ENCODE results near the gene FRY.
"Not testable (repeated sequence)": the region's sequence is repeated elsewhere in the genome, so short reads cannot be mapped to it uniquely, and the experiment has no call there.

FRY gene

GRCh38 chr13:32031025-32031814 is at the start of gene FRY:
TSS of gene FRY (plus strand) at chr13:32031774. CDS start at chr13:32031796, 22 bp downstream.
- DNase-seq = peak; percentile 83

- peak; percentile 73 for DNase-seq
Observed at GRCh38 chr13:31982124-31982523, 49.5 kb upstream of the FRY start.

DNA sequence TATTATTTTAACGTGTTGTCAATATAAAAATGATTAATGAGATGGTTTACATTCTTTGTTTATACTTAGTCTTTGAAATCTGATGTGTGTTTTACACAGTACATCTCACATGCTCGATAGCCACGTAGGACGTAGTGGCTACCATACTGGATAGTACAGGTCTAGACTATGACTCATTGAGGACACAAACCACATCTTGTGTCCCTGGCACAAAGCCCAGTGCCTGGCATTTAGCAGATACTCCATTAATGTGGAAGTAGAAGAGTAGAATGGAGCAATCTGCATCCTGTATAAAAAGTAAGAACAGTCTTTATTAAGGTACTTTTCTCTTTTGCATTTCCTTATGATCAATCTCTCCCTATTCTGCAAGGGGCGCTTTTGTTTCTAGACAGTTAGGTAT is 49.0 kb upstream of the FRY start:
- peak; percentile 93 for DNase-seq

DNA sequence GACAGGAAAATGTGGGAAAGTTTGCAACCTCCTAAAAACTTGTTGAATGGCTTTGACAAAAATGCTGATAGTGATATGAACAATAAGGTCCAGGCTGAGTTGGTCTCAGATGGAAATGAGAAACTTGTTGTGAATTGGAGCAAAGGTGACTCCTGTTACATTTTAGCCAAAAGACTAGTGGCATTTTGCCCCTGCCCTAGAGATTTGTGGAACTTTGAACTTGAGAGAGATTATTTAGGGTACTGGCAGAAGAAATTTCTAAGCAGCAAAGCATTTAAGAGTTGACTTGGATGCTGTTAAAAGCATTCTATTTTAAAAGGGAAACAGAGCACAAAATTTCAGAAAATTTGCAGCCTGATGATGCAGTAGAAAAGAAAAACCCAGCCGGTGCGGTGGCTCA is 47.9 kb upstream of the FRY start:
- DNase-seq = not testable (repeated sequence)

GRCh38 chr13:31984388-31984787 is 47.2 kb upstream of the FRY start:
- DNase-seq = not testable (repeated sequence)

- DNase-seq = peak; percentile 92
Observed at GRCh38 chr13:31986676-31987470, 44.7 kb upstream of the FRY start.

- peak; percentile 59 for DNase-seq
Observed at GRCh38 chr13:31987535-31988170, 43.9 kb upstream of the FRY start.

DNA sequence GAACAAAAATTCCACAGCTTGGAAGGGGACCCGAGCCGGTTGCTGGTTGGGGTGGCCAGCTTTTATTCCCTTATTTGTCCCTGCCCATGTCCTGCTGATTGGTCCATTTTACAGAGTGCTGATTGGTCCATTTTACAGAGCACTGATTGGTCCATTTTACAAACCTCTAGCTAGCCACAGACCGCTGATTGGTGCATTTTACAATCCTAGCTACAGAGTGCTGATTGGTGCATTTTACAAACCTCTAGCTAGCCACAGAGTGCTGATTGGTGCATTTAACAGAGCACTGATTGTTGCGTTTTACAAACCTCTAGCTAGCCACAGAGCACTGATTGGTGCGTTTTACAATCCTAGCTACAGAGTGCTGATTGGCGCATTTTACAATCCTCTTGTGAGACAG is 37.2 kb upstream of the FRY start:
- DNase-seq = not testable (repeated sequence)

DNA sequence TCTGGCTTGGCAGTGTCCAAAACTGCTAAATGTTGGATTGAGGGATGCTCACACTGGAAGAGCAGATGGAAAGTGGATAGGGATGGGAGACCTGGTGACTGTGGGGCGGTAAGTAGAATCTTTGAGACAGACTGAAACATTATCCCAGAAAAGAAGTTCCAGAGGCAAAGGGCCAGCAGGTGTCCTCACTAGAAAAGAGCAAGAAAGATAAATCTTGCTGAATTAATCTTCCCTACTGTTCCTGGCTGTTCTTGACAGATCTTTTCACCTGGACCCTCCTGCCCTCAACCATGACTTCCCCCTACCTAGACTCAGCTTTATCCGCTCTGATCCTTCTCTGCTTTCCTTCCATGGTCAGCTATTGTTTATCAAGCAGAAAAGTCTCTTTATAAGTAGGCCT is 35.0 kb upstream of the FRY start:
- DNase-seq = peak; percentile 67

- DNase-seq = no peak
Observed at GRCh38 chr13:31997641-31998040, 33.9 kb upstream of the FRY start.

- no peak for DNase-seq
Observed at GRCh38 chr13:31998131-31998530, 33.4 kb upstream of the FRY start.

DNA sequence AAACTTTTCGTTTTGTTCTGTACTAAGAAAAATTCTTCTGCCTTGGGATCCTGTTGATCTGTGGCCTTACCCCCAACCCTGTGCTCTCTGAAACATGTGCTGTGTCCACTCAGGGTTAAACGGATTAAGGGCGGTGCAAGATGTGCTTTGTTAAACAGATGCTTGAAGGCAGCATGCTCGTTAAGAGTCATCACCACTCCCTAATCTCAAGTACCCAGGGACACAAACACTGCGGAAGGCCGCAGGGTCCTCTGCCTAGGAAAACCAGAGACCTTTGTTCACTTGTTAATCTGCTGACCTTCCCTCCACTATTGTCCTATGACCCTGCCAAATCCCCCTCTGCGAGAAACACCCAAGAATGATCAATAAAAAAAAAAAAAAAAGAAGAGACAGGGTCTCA is 30.8 kb upstream of the FRY start:
- not testable (repeated sequence) for DNase-seq

DNA sequence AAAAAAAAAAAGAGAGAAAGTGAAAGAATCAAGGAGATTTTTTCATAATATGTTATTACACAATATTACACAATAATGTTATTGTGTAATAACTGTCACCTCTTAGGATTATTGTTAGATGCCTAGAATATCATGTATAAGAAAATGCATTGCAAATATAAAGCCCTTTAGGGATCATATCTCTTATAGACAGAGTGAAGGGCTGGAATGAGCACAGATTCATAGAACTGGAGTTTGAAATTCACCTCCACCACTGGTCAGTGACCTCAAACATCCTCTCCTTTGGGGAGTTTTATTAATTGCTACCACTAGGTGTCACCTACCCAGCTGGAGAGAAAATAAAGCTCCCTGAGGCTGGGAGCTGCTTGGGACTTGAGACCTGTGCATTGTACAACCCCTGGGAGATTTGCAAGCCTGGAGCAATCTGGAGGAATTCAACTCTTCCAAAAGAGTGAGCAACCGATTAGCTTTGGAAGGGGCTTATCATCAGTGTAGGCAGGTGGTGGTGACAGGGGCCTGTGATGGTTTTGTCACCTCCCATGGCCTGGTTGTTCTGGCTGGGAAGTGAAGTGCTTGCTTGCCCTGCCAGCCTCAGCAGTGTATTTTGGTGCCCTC is 30.3 kb upstream of the FRY start:
- peak; percentile 57 for DNase-seq

DNA sequence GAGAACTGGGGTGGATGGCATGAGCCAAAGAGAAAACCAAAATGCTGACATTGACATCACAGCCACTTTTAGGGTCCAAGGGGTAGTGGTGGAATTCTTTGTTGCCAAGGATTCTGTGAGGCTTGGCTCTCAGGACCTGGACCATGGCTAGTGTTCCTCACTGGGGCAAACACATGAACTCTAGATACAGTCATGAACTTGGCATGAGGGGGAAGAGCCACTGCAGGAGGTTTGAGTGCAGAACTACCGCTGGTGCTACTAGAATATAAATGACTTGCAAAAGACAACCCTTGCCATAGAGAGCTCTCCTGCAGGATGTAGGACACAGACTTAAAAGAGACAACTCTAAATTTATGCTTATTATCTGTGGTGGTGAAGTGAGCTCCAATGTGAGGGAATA is 29.8 kb upstream of the FRY start:
- no peak for DNase-seq

- peak; percentile 6 for DNase-seq
Observed at GRCh38 chr13:32002873-32003272, 28.7 kb upstream of the FRY start.

- DNase-seq = peak; percentile 9
Observed at GRCh38 chr13:32007494-32007893, 24.1 kb upstream of the FRY start.

DNA sequence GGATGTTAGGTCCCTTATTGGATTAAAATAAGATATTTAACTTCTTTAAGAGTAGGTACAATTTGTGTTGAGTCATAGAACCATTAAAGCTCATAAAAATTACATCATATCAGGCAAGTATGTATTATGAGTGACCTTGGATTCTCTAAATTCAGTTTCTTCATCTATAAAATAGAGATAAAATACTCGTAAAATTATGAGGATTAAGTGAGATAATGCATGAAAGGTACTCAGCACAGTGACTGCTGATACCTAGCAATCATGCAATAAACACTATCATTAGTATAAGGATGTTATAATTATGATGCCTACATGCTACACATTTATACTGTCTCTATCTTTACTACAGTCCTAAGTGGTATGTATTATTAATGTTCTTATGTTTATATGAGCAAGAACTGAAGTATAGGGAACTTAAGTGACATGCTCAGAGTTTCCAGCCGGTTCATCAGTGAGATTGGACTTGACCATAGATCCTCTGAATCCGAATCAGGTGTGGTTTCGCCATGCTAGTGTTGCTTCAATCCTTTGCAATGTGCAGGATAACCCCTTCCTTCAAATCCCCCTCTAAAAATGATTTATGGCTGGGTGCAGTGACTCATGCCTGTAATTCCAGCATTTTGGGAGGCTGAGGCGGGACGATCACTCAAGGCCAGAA is 22.9 kb upstream of the FRY start:
- DNase-seq = peak; percentile 36

DNA sequence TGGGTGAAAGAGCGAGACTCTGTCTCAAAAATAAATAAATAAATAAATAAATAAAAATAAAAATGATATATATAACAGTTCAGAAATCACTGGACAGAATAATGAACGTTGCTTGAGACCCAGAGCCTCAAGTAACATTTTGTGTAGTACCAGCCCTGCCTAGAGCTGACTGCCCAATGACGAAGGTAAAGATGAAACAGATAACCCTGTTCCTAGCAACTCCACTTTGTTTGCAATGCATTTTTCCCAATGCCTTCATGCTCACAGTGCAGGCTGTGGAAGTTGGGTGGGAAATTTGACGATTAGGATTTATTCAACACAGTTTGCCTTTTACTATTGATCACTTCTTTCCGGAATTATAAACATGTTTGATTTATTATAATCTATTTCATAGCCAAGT is 22.2 kb upstream of the FRY start:
- DNase-seq = peak; percentile 6

DNA sequence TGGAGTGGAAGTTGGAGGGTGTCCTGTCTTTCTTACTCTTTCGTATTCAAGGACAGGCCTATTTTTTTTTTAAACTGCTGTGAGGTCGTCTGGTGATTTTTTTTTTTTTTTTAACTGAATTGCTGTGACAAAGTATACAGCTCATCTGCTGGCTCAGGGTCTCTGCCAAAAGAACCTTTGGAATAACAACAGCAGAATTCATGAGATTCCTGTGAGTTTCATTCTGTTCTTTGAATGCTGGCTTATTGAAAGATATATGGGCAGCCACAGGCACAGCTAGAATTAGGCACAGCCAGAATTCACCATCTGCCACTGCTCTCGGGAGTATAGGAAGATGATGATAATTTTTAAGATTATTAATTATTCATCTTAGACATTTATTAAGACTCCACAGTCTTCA is 21.4 kb upstream of the FRY start:
- DNase-seq = peak; percentile 52

GRCh38 chr13:32011971-32012370 is 19.6 kb upstream of the FRY start:
- DNase-seq = no peak

- DNase-seq = no peak
Observed at GRCh38 chr13:32013181-32013580, 18.4 kb upstream of the FRY start.

- no peak for DNase-seq
Observed at GRCh38 chr13:32016119-32016518, 15.5 kb upstream of the FRY start.

DNA sequence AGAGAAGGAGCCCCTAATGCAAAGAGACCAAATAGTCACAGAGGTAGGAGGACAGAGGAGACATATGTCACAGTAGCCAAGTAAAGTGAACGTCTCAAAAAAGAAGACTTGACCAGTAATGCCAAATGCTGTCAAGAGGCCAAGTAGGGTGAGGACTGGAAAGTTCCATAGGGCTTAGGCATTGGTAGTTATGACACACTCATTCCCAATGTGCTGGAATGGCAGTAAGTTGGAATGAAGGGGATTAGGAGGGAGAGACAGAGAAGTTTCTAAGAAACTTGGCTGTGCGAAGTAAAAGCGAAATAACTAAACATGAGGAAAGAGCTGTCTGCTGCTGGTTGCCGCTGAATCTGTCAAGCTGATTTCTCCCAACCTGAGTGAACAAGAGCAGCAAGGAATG is 14.9 kb upstream of the FRY start:
- DNase-seq = no peak

Measured in NCI-H69 (cell line).